HG03135 (cell line): ENCODE results near the gene NT5DC1.

Source experiments
- ATAC-seq: cut with Tn5 transposase; IDR thresholded peaks from one replicate; pipeline ENCODE4 v1.9.1; 2021; ENCODE audit warnings: mild to moderate bottlenecking, moderate library complexity; ENCODE audit not compliant: unreplicated experiment

The NT5DC1 gene

GRCh38 chr6:116100419-116101301 is at the start of gene NT5DC1:
TSS of gene NT5DC1 (plus strand) at chr6:116100853. CDS start at chr6:116100931, 78 bp downstream.
- peak; percentile 87 for ATAC-seq

GRCh38 chr6:116051244-116051643 is 49.4 kb upstream of the NT5DC1 start:
- ATAC-seq, result no peak

GRCh38 chr6:116055513-116055912 is 45.1 kb upstream of the NT5DC1 start:
- no peak for ATAC-seq

GRCh38 chr6:116057766-116058165 is 42.9 kb upstream of the NT5DC1 start:
- no peak for ATAC-seq

- peak; percentile 74 for ATAC-seq
Measured at GRCh38 chr6:116059713-116060571, 40.7 kb upstream of the NT5DC1 start.

GRCh38 chr6:116060572-116061283 is 39.9 kb upstream of the NT5DC1 start, which contains the start of gene FRK:
TSS of gene FRK (minus strand) at chr6:116060891. CDS start at chr6:116060311, 580 bp downstream.
- no peak for ATAC-seq

GRCh38 chr6:116062496-116062895 is 38.2 kb upstream of the NT5DC1 start:
- no peak for ATAC-seq

- ATAC-seq, result no peak
Measured at GRCh38 chr6:116064666-116065065, 36.0 kb upstream of the NT5DC1 start.

- ATAC-seq, result no peak
Measured at GRCh38 chr6:116066789-116067188, 33.9 kb upstream of the NT5DC1 start.

GRCh38 chr6:116070101-116070500 is 30.6 kb upstream of the NT5DC1 start:
- ATAC-seq, result no peak

GRCh38 chr6:116070616-116071389 is 29.9 kb upstream of the NT5DC1 start:
- no peak for ATAC-seq

- no peak for ATAC-seq
Measured at GRCh38 chr6:116072368-116072767, 28.3 kb upstream of the NT5DC1 start.

- no peak for ATAC-seq
Measured at GRCh38 chr6:116073765-116074440, 26.8 kb upstream of the NT5DC1 start.

GRCh38 chr6:116074732-116075390 is 25.8 kb upstream of the NT5DC1 start:
- no peak for ATAC-seq

- ATAC-seq, result no peak
Measured at GRCh38 chr6:116078522-116078921, 22.1 kb upstream of the NT5DC1 start.

- ATAC-seq, result no peak
Measured at GRCh38 chr6:116078945-116079344, 21.7 kb upstream of the NT5DC1 start.

GRCh38 chr6:116083052-116083451 is 17.6 kb upstream of the NT5DC1 start:
- no peak for ATAC-seq

GRCh38 chr6:116084284-116084683 is 16.4 kb upstream of the NT5DC1 start:
- ATAC-seq, result no peak

GRCh38 chr6:116087437-116088027 is 13.1 kb upstream of the NT5DC1 start:
- ATAC-seq, result peak; percentile 98
